Keratinocyte (primary cell): ENCODE results near the gene ITGB3. TPM values are rescaled to one million over a fixed set of nuclear protein-coding genes. Genes with fewer than 3 reads are reported as not detected.
A peak's percentile ranks its signal among the peaks of the same experiment; 100 is the strongest.

Source experiments
- DNase-seq: peaks from one replicate; pipeline ENCODE4 v3.0.0-alpha.2; 2011; ENCODE audit warnings: low read depth, missing footprints, low spot score
- FAIRE-seq: peaks from 2 replicates; lab custom pipeline; 2011; peaks lifted over from hg19 to GRCh38; lab: Jason Lieb, UNC
- H2AFZ ChIP-seq: 2 replicates; pipeline ENCODE4 v1.6.0; 2012; ENCODE audit warnings: low read length, control low read depth, inconsistent platforms; ENCODE audit not compliant: control insufficient read depth
- H3K27ac ChIP-seq: 2 replicates; pipeline ENCODE4 v1.5.1; 2011; ENCODE audit warnings: low read length; ENCODE audit not compliant: control insufficient read depth, insufficient read depth
- H3K27me3 ChIP-seq: 3 replicates; pipeline ENCODE4 v1.6.0; 2011; ENCODE audit warnings: low read length; ENCODE audit not compliant: control insufficient read depth, insufficient read depth; ENCODE audit errors: extremely low read depth
- H3K36me3 ChIP-seq, 2 experiments: 2 replicates in 1 of 2; 3 replicates in 1 of 2; pipeline ENCODE4 v1.5.1; 2011; ENCODE audit warnings: low read length in 2 of 2, mild to moderate bottlenecking in 1 of 2; ENCODE audit not compliant: control insufficient read depth in 2 of 2, insufficient read depth in 2 of 2; ENCODE audit errors: extremely low read depth in 1 of 2
- H3K4me1 ChIP-seq: 3 replicates; pipeline ENCODE4 v1.5.1; 2011; ENCODE audit warnings: low read length; ENCODE audit not compliant: control insufficient read depth, insufficient read depth; ENCODE audit errors: extremely low read depth
- H3K4me2 ChIP-seq: 3 replicates; pipeline ENCODE4 v1.6.0; 2011; ENCODE audit warnings: low read depth, low read length; ENCODE audit not compliant: control insufficient read depth, insufficient read depth; ENCODE audit errors: extremely low read depth
- H3K4me3 ChIP-seq, 3 experiments: fragments of 200-600 bp in 1 of 3; sonication (generic) in 1 of 3; 2 replicates in 2 of 3; 3 replicates in 1 of 3; pipeline ENCODE4 v1.5.1; 2011 to 2016; ENCODE audit warnings: low read length in 3 of 3, mild to moderate bottlenecking in 3 of 3, control low read depth in 2 of 3, inconsistent platforms in 1 of 3, low read depth in 1 of 3, mixed read lengths in 1 of 3, mixed run types in 1 of 3, moderate library complexity in 1 of 3; ENCODE audit not compliant: control insufficient read depth in 2 of 3, insufficient read depth in 2 of 3; ENCODE audit errors: extremely low read depth in 1 of 3
- H3K79me2 ChIP-seq: 2 replicates; pipeline ENCODE4 v1.6.0; 2012; ENCODE audit warnings: low read length; ENCODE audit not compliant: control insufficient read depth, insufficient read depth
- H3K9ac ChIP-seq: 3 replicates; pipeline ENCODE4 v1.6.0; 2011; ENCODE audit warnings: low read length; ENCODE audit not compliant: control insufficient read depth, insufficient read depth; ENCODE audit errors: extremely low read depth
- H3K9me1 ChIP-seq: 3 replicates; pipeline ENCODE4 v1.6.0; 2011; ENCODE audit warnings: low read length; ENCODE audit not compliant: control insufficient read depth, insufficient read depth; ENCODE audit errors: extremely low read depth
- H3K9me3 ChIP-seq: 2 replicates; pipeline ENCODE4 v1.5.1; 2012; ENCODE audit warnings: low read depth, low read length; ENCODE audit not compliant: control insufficient read depth
- H4K20me1 ChIP-seq: 3 replicates; pipeline ENCODE4 v1.6.0; 2011; ENCODE audit warnings: low read length; ENCODE audit not compliant: control insufficient read depth, insufficient read depth; ENCODE audit errors: extremely low read depth
- EZH2 ChIP-seq: IDR thresholded peaks from one replicate; pipeline ENCODE4 v1.6.1; 2012; ENCODE audit warnings: inconsistent platforms, mild to moderate bottlenecking, low read length, moderate library complexity
- dilution Hi-C: fragments of 300-500 bp; cut with MboI; formaldehyde crosslinking; loops from one replicate; pipeline ENCODE4 v1.7.0; 2020; ENCODE audit warnings: low sequenced_read_pairs; ENCODE audit not compliant: extremely low pct_ligation_motif_present
- polyA minus RNA-seq, 3 experiments: library from RNA; depleted of rRNA, polyadenylated mRNA; stranded (reverse); fragments of >200 nt; gene quantifications; 1 replicate in 1 of 3; 2 replicates in 1 of 3; 3 replicates in 1 of 3; pipeline ENCODE4 v1.2.3, GENCODE V29; 2011
- polyA plus RNA-seq, 5 experiments: library from polyadenylated mRNA; depleted of rRNA in 3 of 5; stranded (reverse) in 3 of 5; stranded (forward) in 1 of 5; unstranded in 1 of 5; fragments of >200 nt; gene quantifications; 1 replicate in 1 of 5; 2 replicates in 3 of 5; 3 replicates in 1 of 5; pipeline versions ENCODE4 v1.2.1 to v1.2.3, GENCODE V29; 2011 to 2012; ENCODE audit warnings: missing spikeins in 2 of 5, low read depth in 1 of 5, low replicate concordance in 1 of 5
- TF ChIP-seq, protein P1 (sequence below), 3 experiments: IDR thresholded peaks in 1 of 3; conservative IDR thresholded peaks in 1 of 3; optimal IDR thresholded peaks in 1 of 3; 2 replicates in 2 of 3; 3 replicates in 1 of 3; pipeline versions ENCODE3 to v1.5.1; 2011; ENCODE audit warnings: low read length in 3 of 3, mild to moderate bottlenecking in 3 of 3, moderate library complexity in 2 of 3, control low read depth in 1 of 3, inconsistent platforms in 1 of 3; ENCODE audit not compliant: insufficient read depth in 2 of 3; ENCODE audit errors: extremely low read depth in 1 of 3

Gene ITGB3
- not detected in 3 replicates for polyA plus RNA-seq
- polyA plus RNA-seq (2011; ENCODE audit: low read depth): not detected
- not detected in 2 replicates for polyA plus RNA-seq (2011; cell fraction: cytosol; rRNA removed)
- polyA plus RNA-seq (2011; cell fraction: nucleus; rRNA removed): 0.21 TPM in 1 of 2 replicates, not detected in the other
- not detected in 2 replicates for polyA plus RNA-seq (2012; ENCODE audit: low replicate concordance)
- polyA minus RNA-seq: not detected in 3 replicates
- not detected for polyA minus RNA-seq (2011; cell fraction: cytosol; rRNA and poly(A)+ RNA removed)
- 0.63 TPM in 1 of 2 replicates, not detected in the other for polyA minus RNA-seq (2011; cell fraction: nucleus; rRNA and poly(A)+ RNA removed)

GRCh38 chr17:47253541-47254402, at the start of gene ITGB3:
TSS of gene ITGB3 (plus strand) at chr17:47253827. CDS start at chr17:47253862, 35 bp downstream.
- TF ChIP-seq, protein P1, sequence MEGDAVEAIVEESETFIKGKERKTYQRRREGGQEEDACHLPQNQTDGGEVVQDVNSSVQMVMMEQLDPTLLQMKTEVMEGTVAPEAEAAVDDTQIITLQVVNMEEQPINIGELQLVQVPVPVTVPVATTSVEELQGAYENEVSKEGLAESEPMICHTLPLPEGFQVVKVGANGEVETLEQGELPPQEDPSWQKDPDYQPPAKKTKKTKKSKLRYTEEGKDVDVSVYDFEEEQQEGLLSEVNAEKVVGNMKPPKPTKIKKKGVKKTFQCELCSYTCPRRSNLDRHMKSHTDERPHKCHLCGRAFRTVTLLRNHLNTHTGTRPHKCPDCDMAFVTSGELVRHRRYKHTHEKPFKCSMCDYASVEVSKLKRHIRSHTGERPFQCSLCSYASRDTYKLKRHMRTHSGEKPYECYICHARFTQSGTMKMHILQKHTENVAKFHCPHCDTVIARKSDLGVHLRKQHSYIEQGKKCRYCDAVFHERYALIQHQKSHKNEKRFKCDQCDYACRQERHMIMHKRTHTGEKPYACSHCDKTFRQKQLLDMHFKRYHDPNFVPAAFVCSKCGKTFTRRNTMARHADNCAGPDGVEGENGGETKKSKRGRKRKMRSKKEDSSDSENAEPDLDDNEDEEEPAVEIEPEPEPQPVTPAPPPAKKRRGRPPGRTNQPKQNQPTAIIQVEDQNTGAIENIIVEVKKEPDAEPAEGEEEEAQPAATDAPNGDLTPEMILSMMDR (optimal IDR thresholded peaks at IDR 0.05 in 1 of 3, IDR thresholded peaks at IDR 0.05 in 1 of 3, conservative IDR thresholded peaks at IDR 0.05 in 1 of 3; ENCODE audit: extremely low read depth in 1 of 3, insufficient read depth in 2 of 3, low read length in 3 of 3): peak in 1 of 3 experiments; percentile 55
- peak; percentile 82 for TF ChIP-seq EZH2
- Histone ChIP-seq H2AFZ (peak within 1 kb of the TSS; percentile 60), H3K4me1 (peaks cover 12% of the 10 kb centered on the region), H3K9me1 (no peaks in the 10 kb centered on the region), H4K20me1 (no peaks in the 10 kb centered on the region), H3K9me3 (no peaks in the 10 kb centered on the region), H3K79me2 (no peaks in the 10 kb centered on the region), H3K4me2 (peak within 1 kb of the TSS; percentile 82), H3K4me3 (peak within 1 kb of the TSS; percentile 40 to 57 (median 57)), H3K27ac (no peak within 1 kb of the TSS), H3K27me3 (peaks cover 58% of the 10 kb centered on the region), H3K9ac (no peak within 1 kb of the TSS), H3K36me3 (no peaks in the 10 kb centered on the region)
- DNase-seq (no peak), FAIRE-seq (no peak)
- dilution Hi-C loops: no loop called here

DNA sequence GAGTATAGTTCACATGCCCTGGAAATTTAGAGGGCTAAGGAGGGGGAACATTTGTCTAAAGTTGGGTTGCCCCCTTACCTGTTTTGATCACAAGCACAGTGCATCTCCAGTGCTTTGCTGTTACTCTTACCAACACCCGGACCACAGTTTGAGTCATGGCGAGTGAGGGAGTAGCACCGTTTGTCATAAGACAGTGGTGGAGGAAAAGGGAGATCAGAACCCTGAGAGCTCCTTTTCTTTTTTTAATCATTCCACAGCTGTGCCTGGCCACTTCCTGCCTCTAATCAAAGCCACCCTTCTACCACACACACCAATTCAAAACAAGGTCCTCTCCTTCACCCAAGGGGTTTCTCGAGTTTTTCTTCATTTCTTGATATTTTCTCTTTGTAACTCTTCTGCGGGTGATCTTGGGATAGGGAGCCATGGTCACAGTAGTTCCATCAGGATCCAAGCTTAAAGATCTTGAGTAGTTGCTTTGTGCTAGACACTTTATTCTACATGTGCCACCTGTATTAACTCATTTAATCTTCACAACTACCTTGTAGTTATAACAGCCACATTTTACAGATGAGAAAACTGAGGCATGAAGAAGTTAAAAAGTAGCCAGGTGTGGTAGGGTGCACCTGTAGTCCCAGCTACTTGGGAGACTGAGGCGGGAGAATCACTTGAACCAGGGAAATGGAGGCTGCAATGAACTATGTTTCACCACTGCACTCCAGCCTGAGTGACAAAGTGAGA, 49.5 kb upstream of the ITGB3 start:
- Histone ChIP-seq H3K4me2 (no peak overlapping the region), H3K27me3 (no peaks in the 10 kb centered on the region), H3K9me3 (no peaks in the 10 kb centered on the region), H3K4me1 (peaks cover 11% of the 10 kb centered on the region), H2AFZ (no peak overlapping the region), H3K36me3 (no peaks in the 10 kb centered on the region), H4K20me1 (no peaks in the 10 kb centered on the region), H3K79me2 (no peaks in the 10 kb centered on the region), H3K4me3 (no peak overlapping the region), H3K9me1 (no peaks in the 10 kb centered on the region), H3K27ac (no peak overlapping the region), H3K9ac (no peak overlapping the region)
- TF ChIP-seq, protein P1 (optimal IDR thresholded peaks at IDR 0.05 in 1 of 3, IDR thresholded peaks at IDR 0.05 in 1 of 3, conservative IDR thresholded peaks at IDR 0.05 in 1 of 3; ENCODE audit: extremely low read depth in 1 of 3, insufficient read depth in 2 of 3, low read length in 3 of 3): no peak
- no peak for TF ChIP-seq EZH2
- FAIRE-seq (no peak), DNase-seq (no peak)
- dilution Hi-C loops: no loop called here
